ENCODE data around the gene DCN.

DCN gene

GRCh38 chr12:91172096-91172495 is 10.5 kb downstream of the DCN start:
- H3K27me3 ChIP-seq (ENCODE audit: insufficient read depth, poor library complexity, severe bottlenecking): no peaks in the 10 kb centered on the region
- no peaks in the 10 kb centered on the region for H3K9me3 ChIP-seq (ENCODE audit: severe bottlenecking)
- no peak overlapping the region for H3K27ac ChIP-seq (ENCODE audit: poor library complexity, severe bottlenecking)
- no peaks in the 10 kb centered on the region for H3K36me3 ChIP-seq (ENCODE audit: low read depth)
- TF ChIP-seq, protein P1, sequence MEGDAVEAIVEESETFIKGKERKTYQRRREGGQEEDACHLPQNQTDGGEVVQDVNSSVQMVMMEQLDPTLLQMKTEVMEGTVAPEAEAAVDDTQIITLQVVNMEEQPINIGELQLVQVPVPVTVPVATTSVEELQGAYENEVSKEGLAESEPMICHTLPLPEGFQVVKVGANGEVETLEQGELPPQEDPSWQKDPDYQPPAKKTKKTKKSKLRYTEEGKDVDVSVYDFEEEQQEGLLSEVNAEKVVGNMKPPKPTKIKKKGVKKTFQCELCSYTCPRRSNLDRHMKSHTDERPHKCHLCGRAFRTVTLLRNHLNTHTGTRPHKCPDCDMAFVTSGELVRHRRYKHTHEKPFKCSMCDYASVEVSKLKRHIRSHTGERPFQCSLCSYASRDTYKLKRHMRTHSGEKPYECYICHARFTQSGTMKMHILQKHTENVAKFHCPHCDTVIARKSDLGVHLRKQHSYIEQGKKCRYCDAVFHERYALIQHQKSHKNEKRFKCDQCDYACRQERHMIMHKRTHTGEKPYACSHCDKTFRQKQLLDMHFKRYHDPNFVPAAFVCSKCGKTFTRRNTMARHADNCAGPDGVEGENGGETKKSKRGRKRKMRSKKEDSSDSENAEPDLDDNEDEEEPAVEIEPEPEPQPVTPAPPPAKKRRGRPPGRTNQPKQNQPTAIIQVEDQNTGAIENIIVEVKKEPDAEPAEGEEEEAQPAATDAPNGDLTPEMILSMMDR (IDR thresholded peaks at IDR 0.05; ENCODE audit: poor library complexity, severe bottlenecking): no peak
- no peak overlapping the region for H3K4me3 ChIP-seq (ENCODE audit: severe bottlenecking)
- no peak for DNase-seq (ENCODE audit: low spot score)
- ATAC-seq (ENCODE audit: low read depth): no peak
- H3K4me1 ChIP-seq (ENCODE audit: insufficient read depth, poor library complexity, severe bottlenecking): no peaks in the 10 kb centered on the region

GRCh38 chr12:91171476-91171875 is 11.1 kb downstream of the DCN start:
- Histone ChIP-seq H3K27me3 (ENCODE audit: insufficient read depth, poor library complexity, severe bottlenecking) (no peaks in the 10 kb centered on the region), H3K4me3 (ENCODE audit: severe bottlenecking) (no peak overlapping the region), H3K27ac (ENCODE audit: poor library complexity, severe bottlenecking) (no peak overlapping the region), H3K36me3 (ENCODE audit: low read depth) (no peaks in the 10 kb centered on the region), H3K9me3 (ENCODE audit: severe bottlenecking) (no peaks in the 10 kb centered on the region), H3K4me1 (ENCODE audit: insufficient read depth, poor library complexity, severe bottlenecking) (no peaks in the 10 kb centered on the region)
- DNase-seq (ENCODE audit: low spot score): no peak
- no peak for ATAC-seq (ENCODE audit: low read depth)
- TF ChIP-seq, protein P1 (IDR thresholded peaks at IDR 0.05; ENCODE audit: poor library complexity, severe bottlenecking): no peak

- Histone ChIP-seq H3K9me3 (ENCODE audit: severe bottlenecking) (no peaks in the 10 kb centered on the region), H3K4me3 (ENCODE audit: severe bottlenecking) (no peak overlapping the region), H3K27ac (ENCODE audit: poor library complexity, severe bottlenecking) (no peak overlapping the region), H3K27me3 (ENCODE audit: insufficient read depth, poor library complexity, severe bottlenecking) (no peaks in the 10 kb centered on the region), H3K4me1 (ENCODE audit: insufficient read depth, poor library complexity, severe bottlenecking) (no peaks in the 10 kb centered on the region), H3K36me3 (ENCODE audit: low read depth) (no peaks in the 10 kb centered on the region)
- TF ChIP-seq, protein P1 (IDR thresholded peaks at IDR 0.05; ENCODE audit: poor library complexity, severe bottlenecking): no peak
- DNase-seq (ENCODE audit: low spot score) (no peak), ATAC-seq (ENCODE audit: low read depth) (no peak)
These were observed 19.5 kb downstream of the DCN start for GRCh38 chr12:91163116-91163515.

DNA sequence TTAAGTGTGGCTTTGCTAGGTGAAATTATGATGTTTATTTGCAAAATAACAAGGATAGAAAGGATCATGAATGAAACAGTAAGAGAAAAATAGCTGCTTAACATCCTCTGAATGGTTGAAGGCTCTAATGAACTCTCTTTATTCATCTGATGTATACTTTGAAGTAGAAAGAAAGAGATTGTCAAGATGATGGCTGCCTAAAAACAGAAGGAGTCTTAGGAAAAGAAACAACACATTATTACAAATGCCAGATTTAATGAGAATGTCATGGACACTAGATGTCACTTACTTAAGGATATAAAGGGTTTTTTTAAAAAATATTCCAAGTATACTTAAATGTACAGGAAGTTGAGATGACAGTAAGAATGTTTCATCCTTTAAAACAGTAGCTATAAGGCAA is 21.6 kb downstream of the DCN start:
- DNase-seq (ENCODE audit: low spot score): no peak

GRCh38 chr12:91155990-91156389 is 26.6 kb downstream of the DCN start:
- DNase-seq (ENCODE audit: low spot score): no peak
- Histone ChIP-seq H3K9me3 (ENCODE audit: severe bottlenecking) (no peaks in the 10 kb centered on the region), H3K36me3 (ENCODE audit: low read depth) (no peaks in the 10 kb centered on the region), H3K4me3 (ENCODE audit: severe bottlenecking) (no peak overlapping the region), H3K27ac (ENCODE audit: poor library complexity, severe bottlenecking) (no peak overlapping the region), H3K4me1 (ENCODE audit: insufficient read depth, poor library complexity, severe bottlenecking) (no peaks in the 10 kb centered on the region), H3K27me3 (ENCODE audit: insufficient read depth, poor library complexity, severe bottlenecking) (no peaks in the 10 kb centered on the region)
- TF ChIP-seq, protein P1 (IDR thresholded peaks at IDR 0.05; ENCODE audit: poor library complexity, severe bottlenecking): no peak
- ATAC-seq (ENCODE audit: low read depth): no peak

More for the DNA sequence above, 21.6 kb downstream of the DCN start:
- Histone ChIP-seq H3K9me3 (ENCODE audit: severe bottlenecking) (no peaks in the 10 kb centered on the region), H3K27me3 (ENCODE audit: insufficient read depth, poor library complexity, severe bottlenecking) (no peaks in the 10 kb centered on the region), H3K36me3 (ENCODE audit: low read depth) (no peaks in the 10 kb centered on the region), H3K4me3 (ENCODE audit: severe bottlenecking) (no peak overlapping the region), H3K27ac (ENCODE audit: poor library complexity, severe bottlenecking) (no peak overlapping the region), H3K4me1 (ENCODE audit: insufficient read depth, poor library complexity, severe bottlenecking) (no peaks in the 10 kb centered on the region)
- ATAC-seq (ENCODE audit: low read depth): no peak
- TF ChIP-seq, protein P1 (IDR thresholded peaks at IDR 0.05; ENCODE audit: poor library complexity, severe bottlenecking): no peak

Measured in RWPE2 (cell line).